ENCODE data around the gene PHEX.

GRCh38 chrX:22196149-22196548 lies 164.0 kb downstream of the PHEX start:
- TF ChIP-seq, protein P1, sequence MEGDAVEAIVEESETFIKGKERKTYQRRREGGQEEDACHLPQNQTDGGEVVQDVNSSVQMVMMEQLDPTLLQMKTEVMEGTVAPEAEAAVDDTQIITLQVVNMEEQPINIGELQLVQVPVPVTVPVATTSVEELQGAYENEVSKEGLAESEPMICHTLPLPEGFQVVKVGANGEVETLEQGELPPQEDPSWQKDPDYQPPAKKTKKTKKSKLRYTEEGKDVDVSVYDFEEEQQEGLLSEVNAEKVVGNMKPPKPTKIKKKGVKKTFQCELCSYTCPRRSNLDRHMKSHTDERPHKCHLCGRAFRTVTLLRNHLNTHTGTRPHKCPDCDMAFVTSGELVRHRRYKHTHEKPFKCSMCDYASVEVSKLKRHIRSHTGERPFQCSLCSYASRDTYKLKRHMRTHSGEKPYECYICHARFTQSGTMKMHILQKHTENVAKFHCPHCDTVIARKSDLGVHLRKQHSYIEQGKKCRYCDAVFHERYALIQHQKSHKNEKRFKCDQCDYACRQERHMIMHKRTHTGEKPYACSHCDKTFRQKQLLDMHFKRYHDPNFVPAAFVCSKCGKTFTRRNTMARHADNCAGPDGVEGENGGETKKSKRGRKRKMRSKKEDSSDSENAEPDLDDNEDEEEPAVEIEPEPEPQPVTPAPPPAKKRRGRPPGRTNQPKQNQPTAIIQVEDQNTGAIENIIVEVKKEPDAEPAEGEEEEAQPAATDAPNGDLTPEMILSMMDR (IDR thresholded peaks at IDR 0.05), result no peak
- TF ChIP-seq KAT7 (CRISPR knock-in tag; IDR thresholded peaks at IDR 0.05; ENCODE audit: borderline replicate concordance), result no peak
- TF ChIP-seq NR1H2 (CRISPR knock-in tag; IDR thresholded peaks at IDR 0.05), result no peak
- TF ChIP-seq CREB1 (CRISPR knock-in tag; IDR thresholded peaks at IDR 0.05), result no peak
- no peak for TF ChIP-seq MXD4 (CRISPR knock-in tag; IDR thresholded peaks at IDR 0.05; ENCODE audit: borderline replicate concordance)
- TF ChIP-seq ZSCAN18 (CRISPR knock-in tag; IDR thresholded peaks at IDR 0.05), result no peak
- TF ChIP-seq PRDM15 (CRISPR knock-in tag; IDR thresholded peaks at IDR 0.05), result no peak
- TF ChIP-seq, protein P2, sequence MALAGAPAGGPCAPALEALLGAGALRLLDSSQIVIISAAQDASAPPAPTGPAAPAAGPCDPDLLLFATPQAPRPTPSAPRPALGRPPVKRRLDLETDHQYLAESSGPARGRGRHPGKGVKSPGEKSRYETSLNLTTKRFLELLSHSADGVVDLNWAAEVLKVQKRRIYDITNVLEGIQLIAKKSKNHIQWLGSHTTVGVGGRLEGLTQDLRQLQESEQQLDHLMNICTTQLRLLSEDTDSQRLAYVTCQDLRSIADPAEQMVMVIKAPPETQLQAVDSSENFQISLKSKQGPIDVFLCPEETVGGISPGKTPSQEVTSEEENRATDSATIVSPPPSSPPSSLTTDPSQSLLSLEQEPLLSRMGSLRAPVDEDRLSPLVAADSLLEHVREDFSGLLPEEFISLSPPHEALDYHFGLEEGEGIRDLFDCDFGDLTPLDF (CRISPR knock-in tag; IDR thresholded peaks at IDR 0.05), result no peak
- TF ChIP-seq, protein P3, sequence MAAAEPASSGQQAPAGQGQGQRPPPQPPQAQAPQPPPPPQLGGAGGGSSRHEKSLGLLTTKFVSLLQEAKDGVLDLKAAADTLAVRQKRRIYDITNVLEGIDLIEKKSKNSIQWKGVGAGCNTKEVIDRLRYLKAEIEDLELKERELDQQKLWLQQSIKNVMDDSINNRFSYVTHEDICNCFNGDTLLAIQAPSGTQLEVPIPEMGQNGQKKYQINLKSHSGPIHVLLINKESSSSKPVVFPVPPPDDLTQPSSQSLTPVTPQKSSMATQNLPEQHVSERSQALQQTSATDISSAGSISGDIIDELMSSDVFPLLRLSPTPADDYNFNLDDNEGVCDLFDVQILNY (CRISPR knock-in tag; IDR thresholded peaks at IDR 0.05), result no peak
- TF ChIP-seq SP1 (CRISPR knock-in tag; conservative IDR thresholded peaks at IDR 0.05), result no peak
